ENCODE results near the gene ZNF768.

DNA sequence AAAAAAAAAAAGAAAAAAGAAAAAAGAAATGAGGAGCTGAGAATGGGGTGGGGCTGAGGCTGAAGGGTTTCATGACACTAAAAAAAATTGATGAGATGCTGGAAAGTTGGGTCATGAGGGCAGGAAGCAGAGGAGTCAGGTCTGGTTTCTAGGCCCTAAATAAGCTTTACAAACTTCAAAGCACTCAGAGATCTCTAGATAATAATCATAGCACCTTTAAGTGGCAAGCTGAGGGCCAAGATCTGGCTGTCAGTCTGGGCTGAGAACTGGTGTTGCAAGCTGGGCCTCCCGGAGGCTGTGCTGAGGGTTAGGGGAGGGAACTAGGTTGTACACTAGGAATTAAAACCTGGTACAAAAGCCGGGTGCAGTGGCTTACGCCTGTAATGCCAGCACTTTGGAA is 25.4 kb upstream of the ZNF768 start:
- no peak for TF ChIP-seq POLR2A (IDR thresholded peaks at IDR 0.05)
- TF ChIP-seq, protein P1, sequence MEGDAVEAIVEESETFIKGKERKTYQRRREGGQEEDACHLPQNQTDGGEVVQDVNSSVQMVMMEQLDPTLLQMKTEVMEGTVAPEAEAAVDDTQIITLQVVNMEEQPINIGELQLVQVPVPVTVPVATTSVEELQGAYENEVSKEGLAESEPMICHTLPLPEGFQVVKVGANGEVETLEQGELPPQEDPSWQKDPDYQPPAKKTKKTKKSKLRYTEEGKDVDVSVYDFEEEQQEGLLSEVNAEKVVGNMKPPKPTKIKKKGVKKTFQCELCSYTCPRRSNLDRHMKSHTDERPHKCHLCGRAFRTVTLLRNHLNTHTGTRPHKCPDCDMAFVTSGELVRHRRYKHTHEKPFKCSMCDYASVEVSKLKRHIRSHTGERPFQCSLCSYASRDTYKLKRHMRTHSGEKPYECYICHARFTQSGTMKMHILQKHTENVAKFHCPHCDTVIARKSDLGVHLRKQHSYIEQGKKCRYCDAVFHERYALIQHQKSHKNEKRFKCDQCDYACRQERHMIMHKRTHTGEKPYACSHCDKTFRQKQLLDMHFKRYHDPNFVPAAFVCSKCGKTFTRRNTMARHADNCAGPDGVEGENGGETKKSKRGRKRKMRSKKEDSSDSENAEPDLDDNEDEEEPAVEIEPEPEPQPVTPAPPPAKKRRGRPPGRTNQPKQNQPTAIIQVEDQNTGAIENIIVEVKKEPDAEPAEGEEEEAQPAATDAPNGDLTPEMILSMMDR (IDR thresholded peaks at IDR 0.05) = no peak
